Measurements from ENCODE around the gene OTOP2. TPM values are rescaled to one million over a fixed set of nuclear protein-coding genes. Genes with fewer than 3 reads are reported as not detected.

Gene OTOP2
- total and polyA plus RNA-seq, 4 donors = not detected

DNA sequence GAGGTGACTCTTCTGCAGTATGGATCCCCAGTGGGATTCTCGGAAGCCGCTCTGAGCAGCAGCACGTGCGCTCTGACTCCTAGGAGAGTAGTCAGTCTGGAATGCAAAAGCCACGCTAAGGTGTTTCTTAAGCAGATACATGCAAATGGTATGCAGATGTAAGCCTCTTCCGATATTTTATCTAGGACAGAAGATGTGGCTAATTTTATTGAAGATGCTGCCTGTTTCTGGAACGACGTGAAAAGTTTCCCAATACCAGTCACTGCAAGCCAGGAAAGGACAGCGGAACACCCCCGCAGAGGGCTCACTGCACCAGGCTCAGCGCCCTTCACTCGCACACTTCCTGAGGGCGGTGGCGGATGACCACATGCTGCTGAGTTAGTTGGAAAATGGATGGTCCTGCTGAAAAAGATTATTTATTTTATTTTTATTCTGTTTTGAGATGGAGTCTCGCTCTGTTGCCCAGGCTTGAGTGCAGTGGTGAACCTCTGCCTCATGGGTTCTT, 40.8 kb upstream of the OTOP2 start:
- no peak overlapping the region for H3K4me3 ChIP-seq
- H3K27me3 ChIP-seq (ENCODE audit: control insufficient read depth in 3 of 3, insufficient read depth in 3 of 3, low read length in 2 of 3) = peaks cover 0 to 19% (median 4%) of the 10 kb centered on the region in 3 donors
- no peaks in the 10 kb centered on the region for H3K9me3 ChIP-seq (ENCODE audit: control insufficient read depth in 4 of 4, insufficient read depth in 3 of 4, low read length in 3 of 4)
- H3K27ac ChIP-seq (ENCODE audit: low read depth in 1 of 2, low read length in 1 of 2) = no peak overlapping the region
- no peaks in the 10 kb centered on the region for H3K36me3 ChIP-seq (ENCODE audit: control insufficient read depth in 4 of 4, insufficient read depth in 4 of 4, low read length in 4 of 4)
- WGBS, 2 donors = 48 to 54% methylated on average over 15 of the region's 15 CpGs
- no peaks in the 10 kb centered on the region for H3K4me1 ChIP-seq (ENCODE audit: control insufficient read depth in 5 of 5, insufficient read depth in 5 of 5, low read length in 5 of 5)
- DNase-seq (no peak), ATAC-seq (ENCODE audit: insufficient read depth, low FRiP score) (no peak)
- H3K9ac ChIP-seq (ENCODE audit: insufficient read depth in 1 of 2, low read length in 2 of 2) = no peak overlapping the region
- TF ChIP-seq, protein P1, sequence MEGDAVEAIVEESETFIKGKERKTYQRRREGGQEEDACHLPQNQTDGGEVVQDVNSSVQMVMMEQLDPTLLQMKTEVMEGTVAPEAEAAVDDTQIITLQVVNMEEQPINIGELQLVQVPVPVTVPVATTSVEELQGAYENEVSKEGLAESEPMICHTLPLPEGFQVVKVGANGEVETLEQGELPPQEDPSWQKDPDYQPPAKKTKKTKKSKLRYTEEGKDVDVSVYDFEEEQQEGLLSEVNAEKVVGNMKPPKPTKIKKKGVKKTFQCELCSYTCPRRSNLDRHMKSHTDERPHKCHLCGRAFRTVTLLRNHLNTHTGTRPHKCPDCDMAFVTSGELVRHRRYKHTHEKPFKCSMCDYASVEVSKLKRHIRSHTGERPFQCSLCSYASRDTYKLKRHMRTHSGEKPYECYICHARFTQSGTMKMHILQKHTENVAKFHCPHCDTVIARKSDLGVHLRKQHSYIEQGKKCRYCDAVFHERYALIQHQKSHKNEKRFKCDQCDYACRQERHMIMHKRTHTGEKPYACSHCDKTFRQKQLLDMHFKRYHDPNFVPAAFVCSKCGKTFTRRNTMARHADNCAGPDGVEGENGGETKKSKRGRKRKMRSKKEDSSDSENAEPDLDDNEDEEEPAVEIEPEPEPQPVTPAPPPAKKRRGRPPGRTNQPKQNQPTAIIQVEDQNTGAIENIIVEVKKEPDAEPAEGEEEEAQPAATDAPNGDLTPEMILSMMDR (IDR thresholded peaks at IDR 0.05; ENCODE audit: control extremely low read depth, extremely low read depth) = no peak

DNA sequence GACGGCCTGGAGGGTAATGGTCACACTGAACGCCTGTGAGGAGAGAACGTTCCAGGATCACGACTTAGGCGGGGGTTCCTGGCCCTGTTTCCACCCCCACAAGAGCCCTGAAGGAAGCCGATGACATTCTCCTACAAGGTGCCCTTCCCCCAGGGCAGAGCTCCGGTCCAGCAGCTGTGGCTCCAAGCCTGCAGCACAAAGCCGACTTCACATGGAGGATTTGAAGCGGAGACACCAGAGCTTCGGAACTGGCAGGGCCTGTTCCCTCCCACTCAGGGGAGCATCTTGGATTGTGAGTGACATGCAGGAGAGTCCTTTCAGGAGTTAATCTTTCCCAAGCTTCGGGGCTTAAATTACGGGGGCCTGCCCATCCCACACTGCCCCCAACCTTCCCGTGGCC, 35.6 kb upstream of the OTOP2 start:
- Histone ChIP-seq H3K9me3 (ENCODE audit: control insufficient read depth in 4 of 4, insufficient read depth in 3 of 4, low read length in 3 of 4) (no peaks in the 10 kb centered on the region), H3K4me1 (ENCODE audit: control insufficient read depth in 5 of 5, insufficient read depth in 5 of 5, low read length in 5 of 5) (peaks cover 0 to 11% (median 0%) of the 10 kb centered on the region in 5 donors), H3K9ac (ENCODE audit: insufficient read depth in 1 of 2, low read length in 2 of 2) (no peak overlapping the region), H3K36me3 (ENCODE audit: control insufficient read depth in 4 of 4, insufficient read depth in 4 of 4, low read length in 4 of 4) (no peaks in the 10 kb centered on the region), H3K27me3 (ENCODE audit: control insufficient read depth in 3 of 3, insufficient read depth in 3 of 3, low read length in 2 of 3) (peaks cover 9 to 33% (median 19%) of the 10 kb centered on the region in 3 donors), H3K27ac (ENCODE audit: low read depth in 1 of 2, low read length in 1 of 2) (no peak overlapping the region), H3K4me3 (no peak overlapping the region)
- DNase-seq (no peak), ATAC-seq (ENCODE audit: insufficient read depth, low FRiP score) (no peak)
- TF ChIP-seq, protein P1 (IDR thresholded peaks at IDR 0.05; ENCODE audit: control extremely low read depth, extremely low read depth) = no peak
- WGBS, 2 donors = 61 to 66% methylated on average over 13 of the region's 13 CpGs

DNA sequence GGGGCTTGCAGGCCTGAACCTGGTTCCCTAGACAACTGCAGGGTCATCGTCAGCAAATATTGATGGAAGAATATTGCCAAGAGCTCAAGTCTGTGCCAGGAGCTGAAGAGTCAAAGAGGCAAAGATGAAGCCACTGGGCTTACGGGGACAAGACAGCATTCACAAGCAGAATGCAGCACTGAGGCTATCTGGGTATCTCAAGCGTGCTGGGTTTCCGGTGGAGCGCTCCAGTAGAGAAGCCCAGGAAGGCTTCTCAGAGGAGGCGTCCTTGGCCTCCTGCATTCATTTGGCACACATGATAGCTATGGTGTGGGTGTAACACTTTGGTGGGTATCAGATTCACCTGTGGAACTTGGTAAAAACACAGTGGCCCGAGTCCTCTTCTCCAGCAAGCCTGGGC, 33.5 kb upstream of the OTOP2 start:
- Histone ChIP-seq H3K36me3 (ENCODE audit: control insufficient read depth in 4 of 4, insufficient read depth in 4 of 4, low read length in 4 of 4) (no peaks in the 10 kb centered on the region), H3K9me3 (ENCODE audit: control insufficient read depth in 4 of 4, insufficient read depth in 3 of 4, low read length in 3 of 4) (no peaks in the 10 kb centered on the region), H3K27me3 (ENCODE audit: control insufficient read depth in 3 of 3, insufficient read depth in 3 of 3, low read length in 2 of 3) (peaks cover 9 to 49% (median 36%) of the 10 kb centered on the region in 3 donors), H3K4me1 (ENCODE audit: control insufficient read depth in 5 of 5, insufficient read depth in 5 of 5, low read length in 5 of 5) (peaks cover 0 to 11% (median 0%) of the 10 kb centered on the region in 5 donors), H3K4me3 (no peak overlapping the region), H3K9ac (ENCODE audit: insufficient read depth in 1 of 2, low read length in 2 of 2) (no peak overlapping the region), H3K27ac (ENCODE audit: low read depth in 1 of 2, low read length in 1 of 2) (no peak overlapping the region)
- ATAC-seq (ENCODE audit: insufficient read depth, low FRiP score) (no peak), DNase-seq (no peak)
- WGBS, 2 donors = 91 to 97% methylated on average over 7 of the region's 7 CpGs
- TF ChIP-seq, protein P1 (IDR thresholded peaks at IDR 0.05; ENCODE audit: control extremely low read depth, extremely low read depth) = no peak

Data from lung (tissue), 12 donors.